HG03103 (cell line): ENCODE results near the gene LRRC34.

Experiments
- ATAC-seq: cut with Tn5 transposase; IDR thresholded peaks from one replicate; pipeline ENCODE4 v1.9.1; 2021; ENCODE audit warnings: low read depth; ENCODE audit not compliant: unreplicated experiment

LRRC34 gene

DNA sequence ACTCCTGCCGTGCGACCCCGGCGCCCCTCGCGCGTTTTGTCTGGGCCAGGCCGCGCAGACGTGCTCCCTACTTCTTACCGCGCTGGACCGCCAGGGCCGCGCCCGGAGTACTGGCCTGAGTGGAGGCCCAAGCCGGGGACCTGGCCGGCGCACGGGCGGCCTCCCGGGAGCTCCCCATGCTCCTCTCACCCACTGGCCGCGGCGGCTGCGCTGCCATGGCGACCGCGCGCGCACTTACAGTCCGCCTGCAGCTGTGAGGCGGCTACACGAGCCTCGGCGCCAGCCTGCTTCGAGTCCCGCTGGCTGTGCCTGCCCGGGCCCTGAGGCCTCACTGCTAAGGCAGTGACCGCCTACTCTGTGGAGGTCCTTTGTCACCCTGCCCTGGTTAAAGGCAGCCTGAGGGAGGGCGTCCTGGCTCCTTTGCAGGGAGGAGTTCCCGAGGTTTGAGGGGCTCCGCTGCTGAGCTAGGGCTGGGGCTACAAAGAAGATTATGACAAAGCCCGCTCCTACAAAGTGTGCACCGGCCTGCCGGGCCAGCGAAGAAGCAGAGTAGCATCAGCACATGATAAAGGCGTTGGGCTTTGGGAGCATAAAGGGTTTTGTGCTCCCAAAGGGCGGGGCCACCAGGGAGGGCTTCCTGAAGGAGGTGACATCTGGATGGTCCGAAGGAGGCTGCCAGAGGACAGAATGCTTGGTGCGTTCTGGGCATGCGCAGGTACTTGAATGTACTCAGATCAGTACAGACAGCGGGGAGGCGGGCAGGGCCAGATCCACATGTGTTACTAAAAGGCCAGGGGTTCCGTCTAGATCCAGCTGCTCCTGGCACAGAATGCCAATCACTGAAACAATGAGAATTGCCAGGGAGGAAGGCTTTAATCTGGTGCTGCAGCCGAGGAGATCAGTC lies at the start of gene LRRC34, which contains the start of gene LRRIQ4:
TSS of gene LRRC34 (minus strand) at position 573 of the 904 bp plus-strand sequence. CDS start at position 217, 356 bp downstream.
TSS of gene LRRIQ4 (plus strand) at position 539 of the 904 bp plus-strand sequence. CDS start 9,052 bp downstream, outside the sequence.
- ATAC-seq, result peak; percentile 50

DNA sequence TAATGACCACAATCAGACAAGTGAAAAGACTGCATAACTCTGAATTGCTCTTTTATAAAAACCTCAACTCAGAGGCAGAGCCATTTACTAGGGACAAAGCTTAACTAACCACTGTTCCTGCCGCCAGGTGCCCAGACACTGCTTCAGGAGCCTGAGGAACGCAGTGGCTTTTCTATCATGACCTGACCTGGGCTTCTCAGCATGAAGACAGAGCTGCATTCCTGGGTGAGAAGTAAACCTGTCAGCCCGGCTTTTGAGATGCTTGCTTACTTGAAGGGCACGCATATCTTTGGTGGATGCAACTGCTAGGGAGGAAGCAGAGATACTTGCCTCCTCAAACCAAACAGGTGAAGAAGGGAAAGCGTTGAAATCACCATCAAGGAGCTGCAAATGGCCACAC lies 49.2 kb upstream of the LRRC34 start:
- no peak for ATAC-seq

DNA sequence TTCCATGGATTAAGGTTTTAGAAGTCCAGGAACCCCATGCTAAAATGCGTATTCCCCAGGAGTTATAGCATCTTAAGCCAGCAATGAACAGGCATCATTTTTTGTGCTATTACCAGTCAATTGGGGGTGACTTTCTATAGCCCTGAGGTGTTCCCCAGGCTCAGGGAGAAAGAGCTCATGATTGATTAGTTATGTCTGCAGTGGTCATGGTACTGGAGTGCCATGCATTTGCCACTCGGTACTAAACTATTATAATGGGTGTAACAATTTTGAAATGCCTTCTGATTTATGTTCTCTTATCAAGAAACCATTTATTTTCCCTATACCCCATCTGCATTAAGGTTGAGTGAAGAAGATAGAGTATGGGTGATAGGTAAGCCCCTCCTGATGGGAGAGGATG lies 45.1 kb upstream of the LRRC34 start:
- ATAC-seq, result no peak

DNA sequence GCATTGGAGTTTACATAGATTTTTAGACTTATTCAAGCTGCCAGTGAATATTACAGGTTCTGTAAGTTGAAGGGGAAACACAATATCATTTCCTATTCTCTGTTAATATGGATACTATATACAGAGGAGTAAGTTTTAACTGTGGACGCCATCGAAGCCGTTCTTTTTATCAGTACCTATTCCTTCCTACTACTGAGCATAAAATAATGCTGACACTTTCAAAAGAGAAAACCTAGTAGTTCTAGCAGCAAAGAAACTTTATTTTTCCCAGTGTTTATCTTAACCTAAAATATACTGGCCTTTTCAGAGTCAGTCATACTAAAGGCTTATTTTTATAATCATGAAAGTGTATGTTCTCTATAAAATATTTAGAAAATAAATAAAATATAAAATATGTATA lies 42.8 kb upstream of the LRRC34 start:
- no peak for ATAC-seq

DNA sequence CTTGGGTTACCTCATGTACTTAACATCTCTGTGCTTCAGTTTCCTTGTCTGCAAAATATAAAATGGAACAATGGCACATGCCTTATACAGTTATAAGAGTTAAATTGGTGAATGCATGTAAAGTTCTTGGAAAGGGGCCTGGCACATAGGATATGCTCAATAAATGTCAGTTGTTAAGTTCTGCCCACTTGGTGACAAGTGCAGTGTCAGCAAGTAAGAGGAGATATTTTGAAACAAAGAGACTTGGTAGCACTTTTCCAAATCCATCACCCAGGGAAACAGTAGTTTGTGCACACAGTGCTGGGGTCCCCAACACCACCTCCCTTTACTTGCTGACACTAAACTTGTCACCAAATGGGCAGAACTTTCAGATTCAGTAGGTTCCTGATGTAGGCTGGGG lies 37.9 kb upstream of the LRRC34 start:
- ATAC-seq, result no peak

DNA sequence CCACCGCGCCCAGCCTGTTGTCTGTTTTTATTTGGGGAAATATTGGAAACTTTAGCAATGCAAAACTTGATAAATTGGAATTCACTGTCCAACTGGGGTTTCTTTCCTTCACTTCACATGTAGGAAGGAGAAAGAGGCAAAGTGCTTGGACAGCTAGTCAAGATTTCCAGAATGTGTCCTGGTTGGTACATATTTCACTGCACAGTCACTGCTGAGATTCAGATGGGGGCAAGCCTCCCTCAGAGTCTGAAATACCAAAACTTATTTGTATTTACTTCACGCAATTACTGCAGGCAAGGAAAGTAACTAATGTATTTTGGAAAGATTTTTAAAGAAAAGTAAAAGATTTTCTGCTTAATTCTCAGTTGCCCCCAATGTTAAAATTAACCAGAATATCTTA lies 36.0 kb upstream of the LRRC34 start:
- no peak for ATAC-seq

DNA sequence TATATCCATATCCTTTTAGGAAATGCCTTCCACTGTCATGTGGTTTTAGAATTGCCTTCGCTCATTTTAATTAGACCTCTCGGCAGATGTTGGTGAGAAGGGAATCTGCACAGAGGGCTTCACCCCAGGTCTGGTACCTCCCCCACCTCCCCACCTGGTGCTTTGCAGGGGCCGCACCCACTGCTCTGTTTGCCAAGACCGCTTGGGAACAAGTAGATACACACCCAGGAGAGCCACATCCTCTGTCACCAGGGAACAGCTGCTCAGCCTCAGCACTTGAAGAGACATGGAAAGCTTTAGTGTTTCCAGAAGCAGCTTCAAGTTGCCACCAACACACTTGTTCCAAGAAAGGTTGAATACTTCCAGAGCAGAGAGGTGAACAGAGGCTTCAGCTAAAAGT lies 35.2 kb upstream of the LRRC34 start:
- no peak for ATAC-seq

GRCh38 chr3:169846458-169847193 lies 33.9 kb upstream of the LRRC34 start:
- ATAC-seq, result peak; percentile 96

DNA sequence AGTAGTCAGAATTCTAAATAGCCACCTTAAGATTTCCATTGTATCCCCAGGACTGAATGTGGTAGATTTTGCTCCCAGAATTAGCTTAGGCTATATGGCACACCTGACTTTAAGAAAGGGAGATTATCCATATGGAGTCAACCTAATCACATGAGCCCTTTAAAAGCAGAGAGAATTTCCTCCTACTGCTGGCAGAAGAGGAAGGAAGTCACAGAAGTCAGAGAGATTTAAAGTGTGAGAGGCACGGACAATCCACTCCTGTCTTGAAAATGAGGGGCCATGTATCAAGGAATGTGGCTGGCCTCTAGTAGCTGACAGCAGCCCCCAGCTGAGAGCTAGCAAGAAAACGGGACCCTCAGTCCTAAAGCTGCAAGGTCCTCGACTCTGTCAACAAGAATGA lies 30.3 kb upstream of the LRRC34 start:
- no peak for ATAC-seq

GRCh38 chr3:169841171-169841570 lies 28.5 kb upstream of the LRRC34 start:
- peak; percentile 69 for ATAC-seq

- ATAC-seq, result no peak
Measured at GRCh38 chr3:169838511-169839030, 25.9 kb upstream of the LRRC34 start.

GRCh38 chr3:169836942-169837275 lies 24.2 kb upstream of the LRRC34 start:
- no peak for ATAC-seq

GRCh38 chr3:169836078-169836941 lies 23.6 kb upstream of the LRRC34 start:
- ATAC-seq, result peak; percentile 89

DNA sequence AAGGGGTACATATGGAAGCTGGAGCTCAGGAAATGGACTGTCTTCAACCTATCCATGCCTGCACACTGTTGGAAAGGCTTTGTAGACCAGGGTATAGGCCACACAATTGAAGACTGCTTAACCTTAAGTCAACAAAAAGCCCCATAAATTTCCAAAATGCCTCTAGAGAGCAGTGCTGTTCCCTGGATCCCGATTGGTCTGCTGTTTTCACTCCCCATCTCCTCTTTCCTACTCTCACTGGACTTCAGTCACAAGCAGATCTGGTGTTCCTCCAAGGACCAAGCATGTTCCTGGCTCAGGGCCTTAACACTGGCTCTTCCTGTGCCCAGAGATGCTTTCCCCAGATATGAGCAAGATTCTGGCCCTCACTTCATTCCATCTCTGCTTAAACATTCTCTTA lies 22.8 kb upstream of the LRRC34 start:
- ATAC-seq, result peak; percentile 10

- no peak for ATAC-seq
Measured at GRCh38 chr3:169827712-169828111, 15.0 kb upstream of the LRRC34 start.

GRCh38 chr3:169825316-169825715 lies 12.6 kb upstream of the LRRC34 start:
- ATAC-seq, result no peak

GRCh38 chr3:169822983-169823382 lies 10.3 kb upstream of the LRRC34 start:
- ATAC-seq, result no peak

DNA sequence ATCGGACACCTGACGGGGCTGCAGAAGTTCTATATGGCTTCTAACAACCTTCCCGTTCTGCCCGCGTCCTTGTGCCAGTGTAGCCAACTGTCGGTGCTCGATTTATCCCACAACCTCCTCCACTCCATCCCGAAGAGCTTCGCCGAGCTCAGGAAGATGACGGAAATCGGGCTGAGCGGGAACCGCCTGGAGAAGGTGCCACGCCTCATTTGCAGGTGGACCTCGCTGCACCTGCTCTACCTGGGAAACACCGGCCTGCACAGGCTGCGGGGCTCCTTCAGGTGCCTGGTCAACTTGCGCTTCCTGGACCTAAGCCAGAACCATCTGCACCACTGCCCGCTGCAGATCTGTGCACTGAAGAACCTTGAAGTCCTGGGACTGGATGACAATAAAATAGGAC lies 9.8 kb upstream of the LRRC34 start:
- no peak for ATAC-seq

DNA sequence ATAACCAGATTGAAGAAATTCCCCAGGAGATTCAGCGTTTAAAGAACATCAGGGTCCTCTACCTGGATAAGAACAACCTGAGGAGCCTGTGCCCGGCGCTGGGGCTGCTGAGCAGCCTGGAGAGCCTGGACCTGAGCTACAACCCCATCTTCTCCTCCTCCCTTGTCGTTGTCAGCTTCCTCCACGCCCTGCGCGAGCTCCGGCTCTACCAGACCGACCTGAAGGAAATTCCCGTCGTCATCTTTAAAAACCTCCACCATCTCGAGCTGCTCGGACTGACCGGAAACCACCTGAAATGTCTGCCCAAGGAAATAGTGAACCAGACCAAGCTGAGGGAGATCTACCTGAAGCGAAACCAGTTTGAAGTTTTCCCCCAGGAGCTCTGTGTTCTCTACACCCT lies 9.4 kb upstream of the LRRC34 start:
- no peak for ATAC-seq

GRCh38 chr3:169818316-169818715 lies 5.6 kb upstream of the LRRC34 start:
- no peak for ATAC-seq
